Gastrocnemius medialis (tissue), 4 donors: ENCODE measurements around the gene MCM5. TPM values are rescaled to one million over a fixed set of nuclear protein-coding genes. Genes with fewer than 3 reads are reported as not detected.

Experiments used
- ATAC-seq, 2 donors: fragments of 150-250 bp; one replicate each; pipeline ENCODE4 v1.9.1; 2016
- DNase-seq, 2 donors: peaks; one replicate each; pipeline ENCODE4 v3.0.0-alpha.2; 2019
- H3K27ac ChIP-seq, 4 donors: fragments of 200-600 bp; sonication (generic); 1 replicate in 1 of 4; 2 replicates in 3 of 4; pipeline ENCODE4 v1.5.1; 2016 to 2018; ENCODE audit warnings: mild to moderate bottlenecking in 2 of 4, moderate library complexity in 1 of 4
- H3K27me3 ChIP-seq, 3 donors: fragments of 200-600 bp; sonication (generic) in 2 of 3; 1 replicate in 1 of 3; 2 replicates in 2 of 3; pipeline versions ENCODE4 v1.5.1 to v1.6.0; 2016 to 2019; ENCODE audit warnings: mild to moderate bottlenecking in 1 of 3, moderate library complexity in 1 of 3
- H3K36me3 ChIP-seq, 2 donors: fragments of 200-600 bp; sonication (generic) in 1 of 2; one replicate each; pipeline ENCODE4 v1.5.1; 2017 to 2018
- H3K4me1 ChIP-seq, 2 donors: fragments of 200-600 bp; sonication (generic) in 1 of 2; one replicate each; pipeline ENCODE4 v1.5.1; 2016 to 2017; ENCODE audit warnings: mild to moderate bottlenecking in 2 of 2
- H3K4me3 ChIP-seq, 4 donors: fragments of 200-600 bp; sonication (generic) in 3 of 4; 1 replicate in 1 of 4; 2 replicates in 3 of 4; pipeline ENCODE4 v1.5.1; 2016 to 2019; ENCODE audit warnings: mild to moderate bottlenecking in 2 of 4
- H3K9me3 ChIP-seq, 3 donors: fragments of 200-600 bp; sonication (generic) in 2 of 3; 1 replicate in 1 of 3; 2 replicates in 2 of 3; pipeline ENCODE4 v1.5.1; 2016 to 2019
- CTCF ChIP-seq, 5 experiments: fragments of 450-650 bp in 3 of 5; fragments of 200-600 bp in 2 of 5; sonication (generic) in 2 of 5; IDR thresholded peaks in 4 of 5; conservative IDR thresholded peaks in 1 of 5; 1 replicate in 4 of 5; 2 replicates in 1 of 5; pipeline ENCODE4 v1.5.1; 2016 to 2019; ENCODE audit warnings: antibody characterized with exemption in 5 of 5, mild to moderate bottlenecking in 3 of 5, moderate library complexity in 3 of 5
- POLR2A ChIP-seq, 2 donors: fragments of 450-650 bp; IDR thresholded peaks; one replicate each; pipeline ENCODE4 v1.6.1; 2017; ENCODE audit warnings: antibody characterized with exemption in 2 of 2, mild to moderate bottlenecking in 2 of 2, moderate library complexity in 2 of 2
- in situ Hi-C, 4 donors: fragments of 200-750 bp; cut with MboI; loops; one replicate each; pipeline versions ENCODE4 v1.15.0 to v1.8.0; 2017; ENCODE audit warnings: low sequenced_read_pairs in 4 of 4
- intact Hi-C: fragments of 100-400 bp; cut with DNase I; formaldehyde crosslinking; loops from one replicate; pipeline ENCODE4 v1.15.1; 2023; ENCODE audit warnings: low total_unique reads
- total RNA-seq, 4 donors: library from RNA; depleted of rRNA; stranded (reverse); fragments of >200 nt; gene quantifications; one replicate each; pipeline versions ENCODE4 v1.1.0 to v1.2.3, GENCODE V29; 2016

MCM5 gene
- total RNA-seq, 4 donors from 2014 or later: 7.1 to 19.3 (median 14.9) TPM

DNA sequence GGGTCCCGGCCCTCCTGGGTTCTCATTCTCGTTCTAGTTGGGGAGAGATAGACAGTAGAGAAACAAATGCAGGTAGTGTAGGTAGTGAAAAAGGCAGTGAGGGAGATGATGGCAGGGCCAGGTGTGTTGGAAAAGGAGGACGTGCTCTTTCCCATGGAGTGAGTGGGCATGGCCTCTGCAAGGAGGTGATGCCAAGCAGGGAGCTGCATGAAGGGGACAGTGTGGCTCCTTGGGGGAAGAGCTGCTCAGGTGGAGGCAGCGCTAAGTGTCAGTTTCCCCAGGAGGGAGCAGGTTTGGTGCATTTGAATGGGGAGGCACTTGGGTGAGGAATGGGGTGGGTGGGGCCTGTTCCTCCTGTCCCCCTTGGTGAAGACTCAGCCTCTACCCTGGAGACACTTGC lies 22.2 kb downstream of the MCM5 start:
- Histone ChIP-seq H3K4me3 (no peak overlapping the region), H3K36me3 (peaks cover 0 to 58% of the 10 kb centered on the region in 2 donors), H3K27ac (no peak overlapping the region), H3K9me3 (no peaks in the 10 kb centered on the region), H3K27me3 (no peaks in the 10 kb centered on the region), H3K4me1 (no peaks in the 10 kb centered on the region)
- no peak for ATAC-seq
- in situ Hi-C loops: no loop called here
- DNase-seq: no peak
- TF ChIP-seq CTCF (IDR thresholded peaks at IDR 0.05 in 4 of 5, conservative IDR thresholded peaks at IDR 0.05 in 1 of 5): no peak
- TF ChIP-seq POLR2A (IDR thresholded peaks at IDR 0.05): no peak
- intact Hi-C loops: loop anchor here (10.0 kb wide), 1 partner anchor 703 kb away; no protein-coding TSS in a partner anchor

- Histone ChIP-seq H3K27me3 (no peaks in the 10 kb centered on the region), H3K27ac (no peak overlapping the region), H3K4me1 (no peaks in the 10 kb centered on the region), H3K9me3 (no peaks in the 10 kb centered on the region), H3K36me3 (peaks cover 0 to 50% of the 10 kb centered on the region in 2 donors), H3K4me3 (no peak overlapping the region)
- in situ Hi-C loops (no loop called here), intact Hi-C loops (loop anchor here (10.0 kb wide), 1 partner anchor 702 kb away; no protein-coding TSS in a partner anchor)
- TF ChIP-seq CTCF (IDR thresholded peaks at IDR 0.05 in 4 of 5, conservative IDR thresholded peaks at IDR 0.05 in 1 of 5) (no peak), POLR2A (IDR thresholded peaks at IDR 0.05) (no peak)
- DNase-seq (no peak), ATAC-seq (no peak)
These were observed 23.0 kb downstream of the MCM5 start for GRCh38 chr22:35422936-35423335.

- no peaks in the 10 kb centered on the region for H3K9me3 ChIP-seq
- H3K4me1 ChIP-seq: no peaks in the 10 kb centered on the region
- in situ Hi-C loops (no loop called here), intact Hi-C loops (loop anchor here (10.0 kb wide), 1 partner anchor 701 kb away; no protein-coding TSS in a partner anchor)
- no peak overlapping the region for H3K27ac ChIP-seq
- no peaks in the 10 kb centered on the region for H3K27me3 ChIP-seq
- peaks cover 0 to 39% of the 10 kb centered on the region in 2 donors for H3K36me3 ChIP-seq
- DNase-seq: no peak
- TF ChIP-seq CTCF (IDR thresholded peaks at IDR 0.05 in 4 of 5, conservative IDR thresholded peaks at IDR 0.05 in 1 of 5) (no peak), POLR2A (IDR thresholded peaks at IDR 0.05) (no peak)
- H3K4me3 ChIP-seq: no peak overlapping the region
- ATAC-seq: no peak
These were observed 24.1 kb downstream of the MCM5 start for GRCh38 chr22:35424081-35424480.

GRCh38 chr22:35424761-35425160 lies 24.8 kb downstream of the MCM5 start:
- no peak for TF ChIP-seq POLR2A (IDR thresholded peaks at IDR 0.05)
- TF ChIP-seq CTCF (IDR thresholded peaks at IDR 0.05 in 4 of 5, conservative IDR thresholded peaks at IDR 0.05 in 1 of 5): no peak
- in situ Hi-C loops: loop anchor here in 2 of 4 donors (25.0 kb wide), 2 partner anchors 513 to 688 kb away; no protein-coding TSS in a partner anchor
- H3K27me3 ChIP-seq: no peaks in the 10 kb centered on the region
- no peaks in the 10 kb centered on the region for H3K4me1 ChIP-seq
- H3K4me3 ChIP-seq: no peak overlapping the region
- peaks cover 0 to 33% of the 10 kb centered on the region in 2 donors for H3K36me3 ChIP-seq
- H3K9me3 ChIP-seq: no peaks in the 10 kb centered on the region
- no peak for DNase-seq
- intact Hi-C loops: loop anchor here (10.0 kb wide), 1 partner anchor 700 kb away; no protein-coding TSS in a partner anchor
- no peak for ATAC-seq
- no peak overlapping the region for H3K27ac ChIP-seq
